Left renal pelvis (tissue), 4 donors: ENCODE results near the gene FAM229A. TPM values are rescaled to one million over a fixed set of nuclear protein-coding genes. Genes with fewer than 3 reads are reported as not detected.
A peak's percentile ranks its signal among the peaks of the same experiment; 100 is the strongest.

Experiments
- DNase-seq, 4 donors: peaks; one replicate each; pipeline ENCODE4 v3.0.0-alpha.2; 2013; ENCODE audit warnings: low read depth in 4 of 4, low spot score in 3 of 4
- polyA plus RNA-seq, 4 donors: library from polyadenylated mRNA; unstranded; fragments of 120-200 nt; gene quantifications; one replicate each; pipeline ENCODE4 v1.2.1, GENCODE V29; 2013; ENCODE audit not compliant: insufficient read length in 4 of 4

FAM229A gene
- polyA plus RNA-seq, 4 donors: 2.5 to 11.8 (median 4.9) TPM

DNA sequence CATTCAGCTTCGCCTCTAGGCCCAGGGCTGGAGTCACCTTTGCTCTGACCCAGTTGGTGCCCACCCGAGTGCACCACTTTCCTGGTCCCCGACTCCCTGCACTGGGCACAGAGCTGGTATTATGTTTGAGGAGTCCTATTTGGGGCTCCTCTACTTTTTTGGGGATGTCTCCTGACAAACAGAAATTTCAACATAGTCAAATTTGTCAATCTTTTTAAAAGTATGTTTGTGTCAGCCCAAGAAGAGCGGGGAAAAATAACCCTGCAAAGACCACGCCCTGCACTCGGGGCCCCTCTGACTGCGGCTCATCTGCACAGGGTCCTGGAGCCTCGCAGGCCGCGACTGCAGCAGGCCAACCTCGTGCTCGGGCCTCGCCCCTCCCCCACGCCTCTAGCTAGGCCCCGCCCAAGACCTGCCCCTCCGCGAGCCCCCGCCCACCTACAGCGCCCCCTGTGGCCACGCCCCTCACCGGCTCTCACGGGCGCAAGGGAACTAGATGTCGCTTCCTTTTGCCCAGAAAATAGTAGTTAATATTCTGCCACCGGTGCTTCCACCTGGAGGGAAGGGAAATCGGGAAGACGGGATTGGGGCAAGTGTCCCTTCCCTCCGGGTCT is 11.4 kb downstream of the FAM229A start:
- peak in 2 of 4 donors; percentile 50 to 53 for DNase-seq

- DNase-seq: no peak
These were observed 13.0 kb downstream of the FAM229A start for GRCh38 chr1:32349211-32349708.

DNA sequence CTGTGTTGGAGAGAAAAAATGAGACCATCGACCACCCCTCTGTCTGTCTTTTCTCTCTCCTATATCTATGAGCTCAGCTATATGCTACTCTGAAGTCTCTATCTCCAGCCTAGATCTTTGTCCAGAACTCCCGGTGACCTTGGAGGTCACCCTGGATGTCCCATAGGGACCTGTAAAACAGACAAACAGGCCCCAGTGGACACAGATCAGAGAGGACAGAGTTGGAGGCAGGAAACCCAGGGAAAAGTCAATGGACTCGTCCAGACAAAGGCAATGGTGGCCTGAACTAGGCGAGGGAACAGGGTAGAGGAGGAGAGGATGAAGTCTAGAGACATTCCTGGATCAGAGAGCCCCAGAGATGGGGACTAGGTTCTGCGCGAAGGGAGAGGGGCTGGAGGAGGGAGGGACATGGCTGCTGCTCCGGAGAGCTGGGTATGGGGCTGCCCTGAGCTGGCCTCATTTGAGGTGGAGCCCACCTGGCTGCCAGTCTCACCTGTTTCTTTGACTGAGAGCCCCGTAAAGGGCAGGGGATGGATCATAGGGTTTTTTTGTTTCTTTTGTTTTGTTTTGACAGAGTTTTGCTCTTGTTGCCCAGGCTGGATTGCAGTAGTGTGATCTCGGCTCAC is 15.6 kb downstream of the FAM229A start:
- no peak for DNase-seq

- no peak for DNase-seq
These were observed 16.9 kb downstream of the FAM229A start for GRCh38 chr1:32345289-32345827.

DNA sequence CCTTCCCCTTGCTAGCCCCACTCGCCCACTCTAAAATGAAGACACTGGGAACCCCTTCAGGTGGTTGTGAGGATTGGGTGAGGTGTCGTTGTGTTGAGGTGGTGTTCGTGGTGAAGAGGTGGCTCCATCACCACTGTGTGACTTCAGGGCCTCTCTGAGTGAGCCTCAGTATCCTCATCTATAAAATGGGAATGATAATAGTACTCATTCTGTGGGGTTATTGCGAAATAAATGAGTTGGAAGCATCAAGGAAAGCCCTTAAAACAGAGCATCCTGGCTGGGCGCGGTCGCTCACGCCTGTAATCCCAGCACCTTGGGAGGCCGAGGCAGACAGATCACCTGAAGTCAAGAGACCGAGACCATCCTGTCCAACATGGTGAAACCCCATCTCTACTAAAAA is 19.6 kb downstream of the FAM229A start:
- no peak for DNase-seq

GRCh38 chr1:32341971-32342370 is 20.3 kb downstream of the FAM229A start:
- no peak for DNase-seq

GRCh38 chr1:32341186-32341757 is 21.0 kb downstream of the FAM229A start:
- DNase-seq: no peak

DNA sequence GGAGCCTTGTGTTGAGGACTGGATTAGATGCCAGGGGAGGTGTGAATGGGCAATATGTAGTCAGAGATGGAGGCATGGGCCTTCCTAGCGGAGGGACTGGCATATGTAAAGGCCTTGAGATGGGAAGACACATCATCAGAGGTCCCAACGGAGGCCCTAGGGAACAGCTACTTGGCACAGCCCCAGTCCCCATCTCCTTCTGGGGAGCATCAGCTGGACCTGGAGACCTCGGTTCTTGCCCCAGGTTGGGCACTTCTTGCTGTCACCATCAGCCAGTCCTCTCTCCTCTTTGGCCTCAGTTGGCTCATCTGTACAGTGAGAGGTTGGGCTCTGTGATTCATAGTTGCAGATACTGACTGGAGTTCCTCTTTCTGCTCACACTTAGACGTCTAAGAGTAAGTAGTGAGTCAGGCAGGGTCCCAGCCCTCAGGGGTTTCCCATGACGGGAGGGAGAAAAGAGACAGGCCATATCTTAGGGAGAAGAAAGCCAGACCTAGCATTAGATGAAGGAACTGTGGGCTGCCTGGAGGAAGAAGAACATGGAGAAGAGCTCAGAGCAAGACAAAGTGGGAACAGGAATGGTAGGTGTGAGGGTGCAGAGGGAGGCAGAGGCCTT is 22.8 kb downstream of the FAM229A start:
- no peak for DNase-seq

DNA sequence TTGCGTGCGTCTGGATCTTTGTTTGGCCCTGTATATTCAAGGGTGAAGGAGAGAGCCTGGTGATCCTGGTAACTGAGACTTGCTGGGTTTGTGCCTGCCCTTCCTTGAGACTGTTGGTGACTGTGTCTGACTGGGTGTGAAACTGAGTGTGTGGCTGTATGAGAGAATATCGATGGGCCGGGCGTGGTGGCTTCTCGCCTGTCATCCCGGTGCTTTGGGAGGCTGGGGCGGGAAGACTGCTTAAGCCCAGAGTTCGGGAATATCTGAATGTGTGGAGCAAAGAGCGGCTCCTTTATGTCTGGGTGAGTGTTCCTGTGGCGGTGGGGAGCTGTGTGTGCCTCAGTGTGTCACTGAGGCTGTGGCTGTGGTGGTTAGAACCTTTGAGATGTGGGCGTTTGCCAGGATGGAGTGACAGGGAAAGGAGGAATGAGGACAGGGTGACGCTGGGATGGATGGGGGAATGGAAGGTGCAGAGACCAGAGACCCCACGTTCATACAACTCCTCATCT is 23.6 kb downstream of the FAM229A start:
- DNase-seq: no peak

- no peak for DNase-seq
These were observed 24.2 kb downstream of the FAM229A start for GRCh38 chr1:32337855-32338636.

DNA sequence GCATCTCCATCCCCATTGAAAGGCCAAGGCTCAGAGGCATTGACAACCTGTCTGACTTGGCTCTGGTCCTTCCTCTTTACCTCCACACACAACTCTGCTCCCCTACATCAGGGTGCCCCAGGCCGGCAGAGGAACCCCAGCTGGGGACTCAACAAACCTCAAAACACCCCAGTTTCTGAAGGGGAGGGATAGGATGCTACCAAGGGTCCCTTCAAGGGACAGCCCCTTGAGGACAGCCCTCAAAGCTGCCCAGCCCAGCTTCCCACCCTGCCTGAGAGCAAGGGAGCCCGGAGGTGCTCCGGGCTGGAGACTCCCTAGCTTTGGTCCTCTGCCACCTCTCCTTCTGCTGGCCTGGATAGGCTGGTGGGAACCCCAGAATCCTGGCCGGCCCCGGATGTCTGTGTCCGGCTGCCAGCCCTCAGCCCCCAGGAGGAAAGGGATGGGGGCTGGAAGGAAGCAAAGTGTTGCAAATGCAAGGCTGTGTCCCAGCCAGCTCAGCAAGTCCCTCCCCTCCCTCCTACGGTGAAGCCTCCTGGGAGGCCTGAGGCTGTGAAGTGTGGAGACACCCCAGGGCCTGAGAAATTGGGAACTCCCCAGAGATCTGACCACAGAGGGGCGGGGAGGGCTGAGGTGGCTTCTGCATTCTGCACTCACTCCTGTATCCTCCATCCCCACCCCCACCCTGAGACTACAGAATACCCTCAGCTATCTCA is 25.2 kb downstream of the FAM229A start:
- DNase-seq: no peak

DNA sequence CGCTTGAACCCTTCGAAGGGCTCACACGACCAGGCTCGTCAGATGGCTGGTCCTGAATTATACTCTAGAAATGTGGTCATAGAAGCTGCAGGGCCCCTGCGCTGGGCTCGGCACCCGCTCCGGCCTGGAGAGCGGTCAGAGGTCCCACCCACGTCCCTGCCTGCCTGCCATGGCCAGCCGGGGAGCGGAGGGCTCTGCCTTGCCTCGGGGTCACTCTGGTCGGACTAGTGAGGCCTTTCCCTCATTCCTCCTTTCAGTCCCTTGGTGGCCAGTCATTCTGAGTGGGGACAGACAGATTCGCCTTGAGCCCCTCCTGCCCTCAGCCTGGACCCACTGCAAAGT is 25.7 kb downstream of the FAM229A start:
- no peak for DNase-seq

- peak in 3 of 4 donors; percentile 37 to 70 (median 63) for DNase-seq
These were observed 26.3 kb downstream of the FAM229A start, which contains the start of gene MARCKSL1 for GRCh38 chr1:32335790-32336590. Gene MARCKSL1 (minus strand): TSS chr1:32336233. CDS start chr1:32336033, 200 bp downstream.

GRCh38 chr1:32335535-32335789 is 26.8 kb downstream of the FAM229A start:
- DNase-seq: no peak

DNA sequence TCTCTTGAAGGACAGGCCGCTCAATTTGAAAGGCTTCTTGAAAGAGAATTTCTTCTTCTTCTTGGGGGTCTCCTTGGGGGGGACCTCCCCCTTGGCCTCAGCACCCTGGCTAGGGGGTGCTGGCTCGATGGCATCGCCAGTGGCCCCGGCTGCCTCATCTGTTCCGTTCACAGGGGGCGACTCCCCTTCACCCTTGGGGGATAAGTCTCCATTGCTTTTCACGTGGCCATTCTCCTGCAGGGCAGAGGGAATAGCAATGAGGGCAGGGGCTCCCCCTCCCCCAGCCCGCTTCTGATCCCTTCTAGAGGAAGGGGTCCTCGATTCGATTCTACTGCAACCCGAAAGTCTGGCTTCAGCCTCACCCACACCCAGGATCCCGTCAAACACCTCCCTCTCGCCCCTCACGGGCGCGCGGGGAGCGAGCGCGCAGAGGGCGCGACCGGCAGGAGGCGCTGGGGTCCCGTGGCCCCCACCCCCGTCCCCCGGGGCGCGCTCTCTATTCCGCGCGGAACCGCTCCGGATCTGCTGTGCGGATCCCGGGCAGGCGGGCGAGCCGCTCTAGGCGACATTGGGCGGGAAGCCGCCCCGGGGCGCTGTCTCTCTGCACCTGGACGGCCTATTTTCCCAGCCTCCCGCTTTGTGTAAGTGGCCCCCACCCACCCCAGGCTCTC is 27.3 kb downstream of the FAM229A start:
- DNase-seq: no peak

GRCh38 chr1:32334274-32334861 is 27.9 kb downstream of the FAM229A start:
- no peak for DNase-seq

- DNase-seq: no peak
These were observed 28.9 kb downstream of the FAM229A start for GRCh38 chr1:32333251-32333963.
